Upper lobe of left lung (tissue), 4 donors: ENCODE measurements around the gene CCDC7.

ENCODE experiments used
- POLR2AphosphoS5 ChIP-seq, 2 donors: sonication (generic); formaldehyde crosslinking; IDR thresholded peaks; one replicate each; pipeline ENCODE4 v1.5.1; 2017; ENCODE audit warnings: antibody characterized with exemption in 2 of 2
- TF ChIP-seq, protein P1 (sequence below), 6 experiments: fragments of 450-650 bp in 4 of 6; fragments of 200-600 bp in 2 of 6; sonication (generic) in 2 of 6; IDR thresholded peaks; one replicate each; pipeline ENCODE4 v1.5.1; 2016 to 2019; ENCODE audit warnings: antibody characterized with exemption in 6 of 6

DNA sequence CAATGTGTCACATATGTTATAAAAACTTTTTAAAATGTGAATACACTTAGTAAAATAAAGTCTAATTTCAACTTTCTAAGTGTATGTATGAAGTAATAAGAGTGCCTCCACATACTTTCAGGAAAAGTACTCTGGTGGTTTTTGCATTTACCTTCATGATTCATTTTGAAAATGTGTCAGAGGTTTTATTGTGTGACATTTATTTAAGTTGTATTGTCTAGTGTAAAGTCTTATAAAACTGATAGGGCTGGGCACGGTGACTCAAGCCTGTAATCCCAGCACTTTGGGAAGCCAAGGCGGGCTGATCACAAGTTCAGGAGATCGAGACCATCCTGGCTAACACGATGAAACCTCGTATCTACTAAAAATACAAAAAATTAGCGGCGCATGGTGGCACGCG, 285.6 kb downstream of the CCDC7 start:
- no peak for TF ChIP-seq POLR2AphosphoS5 (IDR thresholded peaks at IDR 0.05)
- TF ChIP-seq, protein P1, sequence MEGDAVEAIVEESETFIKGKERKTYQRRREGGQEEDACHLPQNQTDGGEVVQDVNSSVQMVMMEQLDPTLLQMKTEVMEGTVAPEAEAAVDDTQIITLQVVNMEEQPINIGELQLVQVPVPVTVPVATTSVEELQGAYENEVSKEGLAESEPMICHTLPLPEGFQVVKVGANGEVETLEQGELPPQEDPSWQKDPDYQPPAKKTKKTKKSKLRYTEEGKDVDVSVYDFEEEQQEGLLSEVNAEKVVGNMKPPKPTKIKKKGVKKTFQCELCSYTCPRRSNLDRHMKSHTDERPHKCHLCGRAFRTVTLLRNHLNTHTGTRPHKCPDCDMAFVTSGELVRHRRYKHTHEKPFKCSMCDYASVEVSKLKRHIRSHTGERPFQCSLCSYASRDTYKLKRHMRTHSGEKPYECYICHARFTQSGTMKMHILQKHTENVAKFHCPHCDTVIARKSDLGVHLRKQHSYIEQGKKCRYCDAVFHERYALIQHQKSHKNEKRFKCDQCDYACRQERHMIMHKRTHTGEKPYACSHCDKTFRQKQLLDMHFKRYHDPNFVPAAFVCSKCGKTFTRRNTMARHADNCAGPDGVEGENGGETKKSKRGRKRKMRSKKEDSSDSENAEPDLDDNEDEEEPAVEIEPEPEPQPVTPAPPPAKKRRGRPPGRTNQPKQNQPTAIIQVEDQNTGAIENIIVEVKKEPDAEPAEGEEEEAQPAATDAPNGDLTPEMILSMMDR (IDR thresholded peaks at IDR 0.05): no peak
